GM18909 (cell line): ENCODE results near the gene ZNF219.

Experiments
- ATAC-seq: cut with Tn5 transposase; IDR thresholded peaks from one replicate; pipeline ENCODE4 v1.9.1; 2021; ENCODE audit warnings: mild to moderate bottlenecking; ENCODE audit not compliant: unreplicated experiment, poor library complexity

ZNF219 gene

GRCh38 chr14:21070083-21070609 lies 28.3 kb downstream of the ZNF219 start, which contains the start of gene ARHGEF40:
ARHGEF40 (plus strand) TSS chr14:21070304; CDS start chr14:21070397, 93 bp downstream.
- no peak for ATAC-seq

GRCh38 chr14:21069388-21070082 lies 28.9 kb downstream of the ZNF219 start:
- no peak for ATAC-seq

- no peak for ATAC-seq
These were observed 29.7 kb downstream of the ZNF219 start for GRCh38 chr14:21068521-21069387.

GRCh38 chr14:21066882-21067502 lies 31.5 kb downstream of the ZNF219 start:
- no peak for ATAC-seq

- no peak for ATAC-seq
These were observed 35.0 kb downstream of the ZNF219 start for GRCh38 chr14:21063479-21063878.

- ATAC-seq: no peak
These were observed 37.1 kb downstream of the ZNF219 start for GRCh38 chr14:21061347-21061668.

- ATAC-seq: no peak
These were observed 37.7 kb downstream of the ZNF219 start for GRCh38 chr14:21060614-21061346.

GRCh38 chr14:21059842-21060613 lies 38.4 kb downstream of the ZNF219 start:
- ATAC-seq: no peak

GRCh38 chr14:21058903-21059302 lies 39.6 kb downstream of the ZNF219 start:
- ATAC-seq: no peak

- no peak for ATAC-seq
These were observed 40.4 kb downstream of the ZNF219 start, which contains the start of gene RNASE8 for GRCh38 chr14:21057803-21058675. RNASE8 (plus strand) TSS chr14:21057822; CDS start chr14:21057893, 71 bp downstream.

- ATAC-seq: no peak
These were observed 41.8 kb downstream of the ZNF219 start for GRCh38 chr14:21056520-21057163.

- ATAC-seq: no peak
These were observed 42.9 kb downstream of the ZNF219 start for GRCh38 chr14:21055432-21056117.

GRCh38 chr14:21054768-21055145 lies 43.7 kb downstream of the ZNF219 start:
- ATAC-seq: no peak

GRCh38 chr14:21054123-21054767 lies 44.2 kb downstream of the ZNF219 start:
- no peak for ATAC-seq

GRCh38 chr14:21053184-21054122 lies 45.0 kb downstream of the ZNF219 start:
- no peak for ATAC-seq

GRCh38 chr14:21050597-21050996 lies 47.9 kb downstream of the ZNF219 start:
- no peak for ATAC-seq
